Tibial nerve (tissue), 4 donors: ENCODE measurements around the gene RASSF4. TPM values are rescaled to one million over a fixed set of nuclear protein-coding genes. Genes with fewer than 3 reads are reported as not detected.

Experiments used
- DNase-seq, 2 donors: peaks; one replicate each; pipeline ENCODE4 v3.0.0-alpha.2; 2019; ENCODE audit warnings: low spot score in 2 of 2
- H3K27ac ChIP-seq, 4 donors: fragments of 200-600 bp; sonication (generic) in 3 of 4; one replicate each; pipeline ENCODE4 v1.5.1; 2017 to 2019; ENCODE audit warnings: mild to moderate bottlenecking in 1 of 4
- H3K27me3 ChIP-seq, 2 donors: fragments of 200-600 bp; sonication (generic) in 1 of 2; one replicate each; pipeline versions ENCODE4 v1.5.1 to v1.6.0; 2017 to 2019
- H3K36me3 ChIP-seq, 3 donors: fragments of 200-600 bp; sonication (generic); one replicate each; pipeline ENCODE4 v1.5.1; 2018 to 2019
- H3K4me1 ChIP-seq, 4 donors: fragments of 200-600 bp; sonication (generic) in 3 of 4; one replicate each; pipeline ENCODE4 v1.5.1; 2017 to 2019
- H3K4me3 ChIP-seq, 4 donors: fragments of 200-600 bp; sonication (generic) in 3 of 4; one replicate each; pipeline ENCODE4 v1.5.1; 2017 to 2019; ENCODE audit warnings: mild to moderate bottlenecking in 1 of 4, moderate library complexity in 1 of 4
- H3K9me3 ChIP-seq, 4 donors: fragments of 200-600 bp; sonication (generic) in 3 of 4; one replicate each; pipeline ENCODE4 v1.5.1; 2017 to 2019
- EP300 ChIP-seq, 2 donors: sonication (generic); formaldehyde crosslinking; IDR thresholded peaks; one replicate each; pipeline ENCODE4 v1.6.1; 2017; ENCODE audit warnings: antibody characterized with exemption in 2 of 2, mild to moderate bottlenecking in 1 of 2
- POLR2A ChIP-seq, 2 donors: fragments of 450-650 bp; IDR thresholded peaks; one replicate each; pipeline ENCODE4 v1.6.1; 2017; ENCODE audit warnings: antibody characterized with exemption in 2 of 2, mild to moderate bottlenecking in 2 of 2, moderate library complexity in 2 of 2
- WGBS, 2 donors: methylation state at CpG; one replicate each; pipeline ENCODE4 v1.1.5; 2018; 5-methylcytosine and 5-hydroxymethylcytosine counted together
- total RNA-seq, 4 donors: library from RNA; depleted of rRNA; stranded (reverse); fragments of >200 nt; gene quantifications; one replicate each; pipeline ENCODE4 v1.1.0, GENCODE V29; 2016
- TF ChIP-seq, protein P1 (sequence below), 5 experiments: fragments of 200-600 bp in 3 of 5; fragments of 450-650 bp in 2 of 5; sonication (generic) in 3 of 5; IDR thresholded peaks; one replicate each; pipeline ENCODE4 v1.5.1; 2016 to 2019; ENCODE audit warnings: antibody characterized with exemption in 5 of 5, mild to moderate bottlenecking in 3 of 5, moderate library complexity in 2 of 5

The RASSF4 gene
- total RNA-seq, 4 donors from 2014 or later: 153 to 275 (median 185) TPM

- no peak for TF ChIP-seq EP300 (IDR thresholded peaks at IDR 0.05)
- TF ChIP-seq, protein P1, sequence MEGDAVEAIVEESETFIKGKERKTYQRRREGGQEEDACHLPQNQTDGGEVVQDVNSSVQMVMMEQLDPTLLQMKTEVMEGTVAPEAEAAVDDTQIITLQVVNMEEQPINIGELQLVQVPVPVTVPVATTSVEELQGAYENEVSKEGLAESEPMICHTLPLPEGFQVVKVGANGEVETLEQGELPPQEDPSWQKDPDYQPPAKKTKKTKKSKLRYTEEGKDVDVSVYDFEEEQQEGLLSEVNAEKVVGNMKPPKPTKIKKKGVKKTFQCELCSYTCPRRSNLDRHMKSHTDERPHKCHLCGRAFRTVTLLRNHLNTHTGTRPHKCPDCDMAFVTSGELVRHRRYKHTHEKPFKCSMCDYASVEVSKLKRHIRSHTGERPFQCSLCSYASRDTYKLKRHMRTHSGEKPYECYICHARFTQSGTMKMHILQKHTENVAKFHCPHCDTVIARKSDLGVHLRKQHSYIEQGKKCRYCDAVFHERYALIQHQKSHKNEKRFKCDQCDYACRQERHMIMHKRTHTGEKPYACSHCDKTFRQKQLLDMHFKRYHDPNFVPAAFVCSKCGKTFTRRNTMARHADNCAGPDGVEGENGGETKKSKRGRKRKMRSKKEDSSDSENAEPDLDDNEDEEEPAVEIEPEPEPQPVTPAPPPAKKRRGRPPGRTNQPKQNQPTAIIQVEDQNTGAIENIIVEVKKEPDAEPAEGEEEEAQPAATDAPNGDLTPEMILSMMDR (IDR thresholded peaks at IDR 0.05): no peak
- no peak for TF ChIP-seq POLR2A (IDR thresholded peaks at IDR 0.05)
- DNase-seq: no peak
- 23 to 28% methylated on average over 2 of the region's 2 CpGs for WGBS, 2 donors
- no peaks in the 10 kb centered on the region for H3K9me3 ChIP-seq
- peaks cover 0 to 25% (median 0%) of the 10 kb centered on the region in 3 donors for H3K36me3 ChIP-seq
- H3K4me1 ChIP-seq: peaks cover 0 to 90% (median 40%) of the 10 kb centered on the region in 4 donors
- no peak overlapping the region for H3K4me3 ChIP-seq
- no peaks in the 10 kb centered on the region for H3K27me3 ChIP-seq
- peak overlapping the region in 3 of 4 donors; percentile 30 to 95 (median 94) for H3K27ac ChIP-seq
Observed at GRCh38 chr10:44952779-44953231, 6.8 kb upstream of the RASSF4 start.

DNA sequence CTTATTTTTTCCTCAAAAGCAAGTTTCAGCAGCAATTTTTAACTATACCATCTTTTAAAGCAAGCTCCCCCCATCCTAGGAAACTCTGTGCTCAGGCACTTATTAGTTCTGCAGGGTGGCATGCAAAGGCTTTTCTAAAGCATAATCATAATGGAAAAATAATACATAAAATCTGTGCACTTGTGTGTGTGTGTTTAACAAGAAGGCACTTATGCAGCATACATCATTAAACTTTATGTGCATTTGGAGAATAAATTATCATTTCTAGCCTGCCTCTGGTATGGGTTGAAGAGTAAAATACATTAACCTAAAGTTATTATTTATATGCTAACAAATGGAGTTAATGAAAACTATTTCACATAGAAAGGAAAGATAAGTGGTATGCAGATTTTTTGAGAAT is 5.6 kb upstream of the RASSF4 start:
- Histone ChIP-seq H3K4me1 (peaks cover 0 to 97% (median 44%) of the 10 kb centered on the region in 4 donors), H3K36me3 (peaks cover 0 to 25% (median 0%) of the 10 kb centered on the region in 3 donors), H3K4me3 (no peak overlapping the region), H3K9me3 (no peaks in the 10 kb centered on the region), H3K27ac (peak overlapping the region in 2 of 4 donors; percentile 94 to 95), H3K27me3 (no peaks in the 10 kb centered on the region)
- TF ChIP-seq EP300 (IDR thresholded peaks at IDR 0.05): no peak
- no peak for TF ChIP-seq POLR2A (IDR thresholded peaks at IDR 0.05)
- TF ChIP-seq, protein P1 (IDR thresholded peaks at IDR 0.05): no peak
- no peak for DNase-seq

DNA sequence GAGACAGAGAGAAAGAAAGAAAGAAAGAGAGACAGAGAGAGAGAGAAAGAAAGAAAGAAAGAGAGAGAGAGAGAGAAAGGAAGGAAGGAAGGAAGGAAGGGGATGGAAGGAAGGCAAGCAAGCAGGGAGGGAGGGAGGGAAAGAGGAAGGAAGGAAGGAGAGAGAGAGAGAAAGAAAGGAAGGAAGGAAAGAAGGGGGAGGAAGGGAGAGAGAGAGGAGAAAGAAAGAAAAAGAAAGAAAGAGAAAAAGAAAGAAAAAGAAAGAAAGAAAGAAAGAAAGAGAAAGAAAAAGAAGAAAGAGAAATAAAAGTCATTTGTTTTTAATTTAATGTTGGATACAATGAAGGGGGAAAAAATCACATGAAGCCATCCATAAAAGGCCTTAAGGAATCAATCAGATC is 4.6 kb upstream of the RASSF4 start:
- Histone ChIP-seq H3K36me3 (peaks cover 0 to 25% (median 0%) of the 10 kb centered on the region in 3 donors), H3K4me3 (no peak overlapping the region), H3K27ac (peak overlapping the region; percentile 6 to 95 (median 63)), H3K9me3 (no peaks in the 10 kb centered on the region), H3K27me3 (no peaks in the 10 kb centered on the region), H3K4me1 (peaks cover 0 to 88% (median 37%) of the 10 kb centered on the region in 4 donors)
- no peak for TF ChIP-seq POLR2A (IDR thresholded peaks at IDR 0.05)
- TF ChIP-seq, protein P1 (IDR thresholded peaks at IDR 0.05): no peak
- no peak for TF ChIP-seq EP300 (IDR thresholded peaks at IDR 0.05)
- no peak for DNase-seq

GRCh38 chr10:44955413-44956070 is 4.1 kb upstream of the RASSF4 start:
- H3K4me3 ChIP-seq: no peak overlapping the region
- DNase-seq: peak; percentile 86 to 87
- H3K9me3 ChIP-seq: no peaks in the 10 kb centered on the region
- no peaks in the 10 kb centered on the region for H3K27me3 ChIP-seq
- 75 to 81% methylated on average over 8 of the region's 8 CpGs for WGBS, 2 donors
- peaks cover 0 to 82% (median 31%) of the 10 kb centered on the region in 4 donors for H3K4me1 ChIP-seq
- peak overlapping the region; percentile 6 to 95 (median 63) for H3K27ac ChIP-seq
- TF ChIP-seq POLR2A (IDR thresholded peaks at IDR 0.05) (no peak), EP300 (IDR thresholded peaks at IDR 0.05) (peak; percentile 29 to 89)
- H3K36me3 ChIP-seq: peaks cover 0 to 25% (median 0%) of the 10 kb centered on the region in 3 donors

DNA sequence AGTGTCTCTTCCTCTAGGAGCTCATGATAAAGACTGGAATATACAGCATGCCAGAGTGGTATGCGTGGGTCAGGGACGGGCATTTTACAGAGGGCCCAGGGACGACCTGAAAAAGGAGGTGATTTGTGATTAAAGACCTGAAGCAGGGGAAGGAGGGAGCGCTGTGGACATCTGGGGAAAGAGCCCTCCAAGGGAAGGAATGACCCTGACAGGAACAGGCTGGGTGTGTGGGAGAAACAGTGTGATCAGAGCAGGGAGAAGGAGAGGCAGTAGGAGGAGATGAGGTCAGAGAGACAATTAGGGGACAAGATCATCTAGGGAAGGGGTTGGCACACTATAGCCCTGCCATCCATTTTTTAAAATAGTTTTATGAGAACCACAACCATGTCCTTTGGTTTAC is 3.4 kb upstream of the RASSF4 start:
- Histone ChIP-seq H3K27ac (peak overlapping the region; percentile 10 to 95 (median 76)), H3K27me3 (no peaks in the 10 kb centered on the region), H3K4me3 (no peak overlapping the region), H3K36me3 (peaks cover 0 to 25% (median 0%) of the 10 kb centered on the region in 3 donors), H3K9me3 (no peaks in the 10 kb centered on the region), H3K4me1 (peaks cover 0 to 77% (median 32%) of the 10 kb centered on the region in 4 donors)
- DNase-seq: peak; percentile 9 to 11
- WGBS, 2 donors: 88 to 90% methylated on average over 4 of the region's 4 CpGs
- TF ChIP-seq POLR2A (IDR thresholded peaks at IDR 0.05): no peak
- TF ChIP-seq, protein P1 (IDR thresholded peaks at IDR 0.05): no peak
- no peak for TF ChIP-seq EP300 (IDR thresholded peaks at IDR 0.05)
